Stimulated activated memory B cell treated with anti-CD40 and anti-IgM and Interleukin-4, amounts not matched to agents 10 μg/mL and 1 μg/mL and 100 μg/mL, for 72 hours (primary cell): ENCODE results near the gene RBMY1D.
"Not testable (repeated sequence)": the region's sequence is repeated elsewhere in the genome, so short reads cannot be mapped to it uniquely, and the experiment has no call there.

Experiments used
- ATAC-seq: fragments of 150-1000 bp; cut with Tn5 transposase; 2 replicates; pipeline ENCODE4 v1.10.0; 2021
- H3K27ac Mint-ChIP-seq: one replicate; pipeline ENCODE4 v1.8.0; 2022; ENCODE audit warnings: mild to moderate bottlenecking, mixed read lengths
- H3K27me3 Mint-ChIP-seq: one replicate; pipeline ENCODE4 v1.8.0; 2022; ENCODE audit warnings: mixed read lengths
- H3K36me3 Mint-ChIP-seq: one replicate; pipeline ENCODE4 v1.8.0; 2022; ENCODE audit warnings: mixed read lengths
- H3K4me1 Mint-ChIP-seq: one replicate; pipeline ENCODE4 v1.8.0; 2022; ENCODE audit warnings: mixed read lengths
- H3K4me3 Mint-ChIP-seq: one replicate; pipeline ENCODE4 v1.8.0; 2022; ENCODE audit warnings: mild to moderate bottlenecking, moderate library complexity, mixed read lengths
- H3K9me3 Mint-ChIP-seq: one replicate; pipeline ENCODE4 v1.8.0; 2022; ENCODE audit warnings: mixed read lengths

The RBMY1D gene

DNA sequence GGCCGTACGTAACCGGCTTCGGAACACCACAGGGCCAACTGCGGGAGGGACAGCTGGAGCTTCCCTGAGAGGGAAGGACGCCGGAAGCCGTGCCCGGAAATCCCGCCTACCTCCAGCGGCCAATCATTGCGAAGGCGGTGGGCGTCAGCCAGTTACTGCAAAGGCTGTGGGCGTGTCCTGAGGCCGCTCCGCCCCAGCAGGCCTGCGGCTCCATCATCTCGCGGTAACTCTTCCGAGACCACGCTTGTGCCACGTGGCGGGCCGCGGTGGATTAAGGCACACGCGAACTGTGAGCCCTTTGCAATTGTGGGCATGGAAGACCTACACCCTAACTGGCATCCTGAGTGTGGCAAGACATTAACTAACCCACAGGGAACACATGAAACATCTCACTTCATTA is at the start of gene RBMY1D:
TSS of gene RBMY1D (minus strand) at position 101 of the 400 bp plus-strand sequence. CDS start 2,013 bp downstream, outside the sequence.
- not testable (repeated sequence) for H3K27me3 Mint-ChIP-seq, H3K4me1 Mint-ChIP-seq, H3K4me3 Mint-ChIP-seq, H3K27ac Mint-ChIP-seq, H3K9me3 Mint-ChIP-seq, H3K36me3 Mint-ChIP-seq, ATAC-seq

DNA sequence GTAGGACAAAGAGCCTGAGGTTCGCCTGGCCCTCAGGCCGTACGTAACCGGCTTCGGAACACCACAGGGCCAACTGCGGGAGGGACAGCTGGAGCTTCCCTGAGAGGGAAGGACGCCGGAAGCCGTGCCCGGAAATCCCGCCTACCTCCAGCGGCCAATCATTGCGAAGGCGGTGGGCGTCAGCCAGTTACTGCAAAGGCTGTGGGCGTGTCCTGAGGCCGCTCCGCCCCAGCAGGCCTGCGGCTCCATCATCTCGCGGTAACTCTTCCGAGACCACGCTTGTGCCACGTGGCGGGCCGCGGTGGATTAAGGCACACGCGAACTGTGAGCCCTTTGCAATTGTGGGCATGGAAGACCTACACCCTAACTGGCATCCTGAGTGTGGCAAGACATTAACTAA is 23.6 kb upstream of the RBMY1D start, which contains the start of gene RBMY1E:
TSS of gene RBMY1E (minus strand) at position 101 of the 400 bp plus-strand sequence. CDS start 1,978 bp downstream, outside the sequence.
- not testable (repeated sequence) for H3K9me3 Mint-ChIP-seq, H3K27me3 Mint-ChIP-seq, H3K27ac Mint-ChIP-seq, H3K4me1 Mint-ChIP-seq, H3K4me3 Mint-ChIP-seq, ATAC-seq, H3K36me3 Mint-ChIP-seq

DNA sequence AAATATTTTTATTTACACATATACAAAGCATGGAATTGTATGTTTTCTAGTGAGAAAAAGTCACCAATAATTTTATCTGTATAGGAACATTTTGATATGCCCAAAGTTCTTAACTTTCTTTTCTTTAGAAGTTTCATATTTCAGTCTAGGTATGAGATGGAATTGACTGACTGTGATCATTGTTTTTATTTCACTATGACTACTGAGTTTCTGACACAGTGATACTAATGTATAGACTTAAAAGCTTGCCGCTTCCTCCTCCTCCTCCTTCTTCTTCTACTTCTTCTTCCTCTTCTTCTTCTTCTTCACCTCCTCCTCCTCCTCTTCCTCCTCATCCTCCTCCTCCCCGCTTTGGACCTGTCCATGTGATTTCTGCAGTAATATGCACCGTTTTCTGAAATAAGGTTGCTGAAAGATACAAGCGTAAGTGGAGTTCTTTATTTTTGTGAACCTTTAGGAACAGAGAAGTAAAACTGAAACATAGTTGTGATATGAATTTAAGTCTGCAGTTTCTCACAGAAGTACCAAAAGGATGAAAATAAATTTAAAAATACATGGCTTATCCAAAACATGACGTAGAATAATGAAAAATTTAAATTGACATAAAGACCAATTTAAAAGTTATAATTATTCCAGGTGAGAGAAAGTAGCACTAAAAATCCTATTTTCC is 24.8 kb downstream of the RBMY1D start:
- ATAC-seq = peak; percentile 64
- H3K36me3 Mint-ChIP-seq, H3K27me3 Mint-ChIP-seq, H3K27ac Mint-ChIP-seq, H3K9me3 Mint-ChIP-seq, H3K4me3 Mint-ChIP-seq, H3K4me1 Mint-ChIP-seq: not testable (repeated sequence)

DNA sequence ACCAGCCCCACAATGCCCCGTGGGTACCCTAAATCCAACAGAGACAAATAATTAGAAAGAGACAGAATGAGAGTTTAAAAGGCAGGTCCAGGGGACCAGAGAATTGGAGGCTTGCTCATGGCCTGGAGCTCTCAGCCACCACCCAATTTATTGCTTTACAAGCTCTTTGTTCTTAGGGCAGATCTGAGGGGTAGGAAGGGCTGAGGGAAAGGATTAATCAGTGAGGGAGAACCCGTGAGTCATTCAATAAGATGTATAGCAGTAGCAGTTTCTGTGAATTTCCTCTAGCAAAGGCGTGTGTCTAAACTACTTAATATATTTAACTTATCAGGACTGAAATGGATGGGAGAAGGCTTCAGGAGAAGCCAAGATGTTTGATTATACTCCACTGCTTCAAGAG is 48.8 kb downstream of the RBMY1D start:
- no peaks in the 10 kb centered on the region for H3K9me3 Mint-ChIP-seq
- no peak for ATAC-seq
- no peaks in the 10 kb centered on the region for H3K36me3 Mint-ChIP-seq
- H3K27ac Mint-ChIP-seq = no peak overlapping the region
- no peak overlapping the region for H3K4me3 Mint-ChIP-seq
- no peaks in the 10 kb centered on the region for H3K4me1 Mint-ChIP-seq
- no peaks in the 10 kb centered on the region for H3K27me3 Mint-ChIP-seq

DNA sequence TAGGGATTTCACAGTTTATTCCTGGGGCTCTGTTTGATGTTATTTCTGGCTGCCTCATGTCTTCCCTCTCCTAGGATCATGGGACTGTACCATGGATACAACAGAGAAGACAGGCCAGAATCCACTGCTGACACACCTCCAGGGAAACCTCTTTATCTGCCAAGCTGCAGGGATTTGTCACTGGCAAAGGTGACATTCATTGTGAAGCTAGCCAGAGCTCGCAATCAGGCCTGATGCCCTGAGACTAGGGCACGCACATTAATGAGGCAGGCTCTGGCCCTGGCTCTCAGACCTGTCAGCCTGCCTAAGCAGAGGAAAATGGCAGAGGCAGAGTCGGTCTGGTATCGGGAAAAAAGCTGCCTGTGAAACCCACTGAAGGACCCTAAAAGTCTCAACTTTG is 52.2 kb downstream of the RBMY1D start:
- Mint-ChIP-seq H3K9me3 (no peaks in the 10 kb centered on the region), H3K4me3 (no peak overlapping the region), H3K27ac (no peak overlapping the region), H3K27me3 (no peaks in the 10 kb centered on the region), H3K4me1 (no peaks in the 10 kb centered on the region), H3K36me3 (no peaks in the 10 kb centered on the region)
- ATAC-seq = no peak

DNA sequence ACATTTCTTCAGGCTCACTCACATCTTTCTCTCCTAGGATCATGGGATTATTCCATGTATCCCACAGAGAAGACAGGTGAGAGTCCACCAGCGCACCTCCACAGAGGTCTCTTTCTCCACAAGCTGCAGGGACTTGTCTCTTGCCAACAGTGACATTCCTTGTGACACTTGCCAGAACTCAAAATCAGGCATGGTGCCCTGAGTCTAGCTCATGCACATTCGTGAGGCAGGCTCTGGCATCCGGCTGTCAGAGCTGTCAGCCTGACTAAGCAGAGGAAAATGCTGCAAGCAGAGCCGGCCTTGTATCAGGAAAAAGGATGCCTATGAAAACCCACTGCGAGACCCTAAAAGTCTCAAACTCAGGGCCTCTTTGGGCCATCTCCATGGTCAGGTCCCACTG is 54.8 kb downstream of the RBMY1D start:
- ATAC-seq = no peak
- Mint-ChIP-seq H3K9me3 (no peaks in the 10 kb centered on the region), H3K27ac (no peak overlapping the region), H3K36me3 (no peaks in the 10 kb centered on the region), H3K27me3 (no peaks in the 10 kb centered on the region), H3K4me3 (no peak overlapping the region), H3K4me1 (no peaks in the 10 kb centered on the region)

DNA sequence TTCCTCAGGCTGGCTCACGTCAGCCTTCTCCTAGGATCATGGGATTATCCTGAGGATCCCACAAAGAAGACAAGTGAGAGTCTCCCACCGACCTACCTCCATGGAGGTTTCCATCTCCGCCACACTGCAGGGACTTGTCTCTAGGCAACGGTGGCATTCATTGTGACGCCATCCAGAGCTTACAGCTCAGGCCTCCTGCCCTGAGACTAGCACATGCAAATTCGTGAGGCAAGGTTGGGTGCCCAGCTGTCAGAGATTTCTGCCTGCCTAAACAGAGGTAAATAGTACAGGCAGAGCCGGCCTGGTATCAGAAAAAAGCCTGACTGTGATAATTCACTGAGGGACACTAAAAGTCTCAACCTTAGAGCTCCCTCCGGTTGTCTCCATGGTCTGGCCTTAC is 58.0 kb downstream of the RBMY1D start:
- no peaks in the 10 kb centered on the region for H3K9me3 Mint-ChIP-seq
- H3K27me3 Mint-ChIP-seq = no peaks in the 10 kb centered on the region
- no peak overlapping the region for H3K4me3 Mint-ChIP-seq
- H3K27ac Mint-ChIP-seq = no peak overlapping the region
- no peaks in the 10 kb centered on the region for H3K4me1 Mint-ChIP-seq
- ATAC-seq = no peak
- no peaks in the 10 kb centered on the region for H3K36me3 Mint-ChIP-seq

DNA sequence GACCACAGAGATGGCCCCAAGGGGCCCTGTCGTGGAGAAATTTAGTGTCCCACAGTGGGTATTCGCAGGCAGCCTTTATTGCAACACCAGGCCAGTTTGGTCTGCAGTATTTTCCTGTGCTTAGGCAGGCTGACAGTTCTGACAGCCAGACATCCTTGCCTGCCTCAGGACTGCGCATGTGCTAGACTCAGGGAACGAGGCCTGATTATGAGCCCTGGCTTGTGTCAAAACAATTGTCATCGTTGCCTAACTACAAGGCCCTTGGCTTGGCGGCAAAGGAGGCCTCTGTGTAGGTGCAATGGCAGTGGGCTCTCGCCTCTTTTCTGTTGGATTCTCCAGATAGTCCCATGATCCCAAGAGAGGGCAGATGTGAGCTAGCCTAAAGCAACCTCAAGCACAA is 59.3 kb downstream of the RBMY1D start:
- H3K4me3 Mint-ChIP-seq = no peak overlapping the region
- no peaks in the 10 kb centered on the region for H3K27me3 Mint-ChIP-seq
- H3K27ac Mint-ChIP-seq = no peak overlapping the region
- no peaks in the 10 kb centered on the region for H3K9me3 Mint-ChIP-seq
- no peaks in the 10 kb centered on the region for H3K4me1 Mint-ChIP-seq
- no peak for ATAC-seq
- no peaks in the 10 kb centered on the region for H3K36me3 Mint-ChIP-seq
